GM19438 (cell line): Measurements from ENCODE around the gene HIGD1C.
"Not testable (repeated sequence)": the region's sequence is repeated elsewhere in the genome, so short reads cannot be mapped to it uniquely, and the experiment has no call there.

Source experiments
- ATAC-seq: cut with Tn5 transposase; IDR thresholded peaks from one replicate; pipeline ENCODE4 v1.9.1; 2021; ENCODE audit warnings: low read depth; ENCODE audit not compliant: unreplicated experiment

The HIGD1C gene

DNA sequence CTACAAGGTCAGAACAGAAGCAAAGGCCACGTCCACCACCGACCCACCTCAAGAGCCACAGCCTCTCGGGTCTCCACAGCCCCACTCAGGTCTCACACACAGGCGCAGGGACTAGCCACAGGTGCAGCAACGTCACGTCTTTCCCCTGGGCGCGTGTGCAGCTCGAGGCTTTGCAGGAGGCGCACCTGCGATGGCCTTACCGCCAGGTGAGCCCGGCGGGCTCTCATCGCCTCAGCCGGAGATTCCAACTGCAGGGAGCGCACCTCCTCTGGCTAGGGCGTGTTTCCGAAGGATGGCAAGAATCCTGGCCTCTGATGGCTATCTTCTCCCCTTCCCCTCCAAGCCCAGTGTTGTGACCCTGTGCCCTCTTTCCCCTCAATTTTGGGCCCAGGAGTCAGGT lies at the start of gene HIGD1C:
Gene HIGD1C, plus strand, starts transcription at position 35 of the 400 bp plus-strand sequence. CDS start 1,455 bp downstream, outside the sequence.
- ATAC-seq = no peak

GRCh38 chr12:50908479-50908878 lies 43.9 kb upstream of the HIGD1C start:
- not testable (repeated sequence) for ATAC-seq

GRCh38 chr12:50912361-50912760 lies 40.0 kb upstream of the HIGD1C start:
- not testable (repeated sequence) for ATAC-seq

GRCh38 chr12:50913224-50913623 lies 39.1 kb upstream of the HIGD1C start:
- ATAC-seq = no peak

- ATAC-seq = no peak
These were observed 37.4 kb upstream of the HIGD1C start for GRCh38 chr12:50914872-50915484.

- ATAC-seq = no peak
These were observed 36.1 kb upstream of the HIGD1C start for GRCh38 chr12:50916292-50916691.

DNA sequence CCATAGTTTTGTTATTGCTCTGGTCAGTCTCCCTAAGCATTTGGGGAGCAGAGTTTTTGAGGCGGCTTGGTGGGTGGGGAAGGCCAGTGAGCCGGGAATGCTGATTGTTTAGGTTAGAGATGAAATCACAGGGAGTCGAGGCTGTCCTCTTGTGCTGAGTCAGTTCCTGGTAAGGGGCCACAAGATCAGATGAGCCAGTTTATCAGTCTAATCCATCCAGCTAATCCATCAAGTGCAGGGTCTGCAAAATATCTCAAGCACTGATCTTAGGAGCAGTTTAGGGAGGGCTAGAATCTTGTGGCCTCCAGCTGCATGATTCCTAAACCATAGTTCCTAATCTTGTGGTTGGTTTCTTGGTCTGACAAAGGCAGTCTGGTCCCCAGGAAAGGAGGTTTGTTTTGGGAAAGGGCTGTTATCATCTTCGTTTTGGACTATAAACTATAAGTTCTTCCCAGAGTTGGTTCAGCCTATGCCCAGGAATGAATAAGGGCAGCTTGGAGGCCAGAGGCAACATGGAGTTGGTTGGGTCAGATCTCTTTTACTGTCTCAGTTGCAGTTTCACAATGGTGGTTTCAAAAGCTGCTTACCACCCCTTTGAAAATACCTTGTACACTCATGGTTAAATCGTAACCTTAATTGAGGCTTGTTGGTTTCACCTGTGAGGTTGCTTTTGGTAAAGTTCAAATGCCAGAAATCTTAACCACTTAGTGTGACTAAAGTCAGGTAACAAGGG lies 33.6 kb upstream of the HIGD1C start:
- ATAC-seq = peak; percentile 74

- no peak for ATAC-seq
These were observed 29.5 kb upstream of the HIGD1C start for GRCh38 chr12:50922820-50923219.

- ATAC-seq = no peak
These were observed 28.8 kb upstream of the HIGD1C start for GRCh38 chr12:50923361-50924130.

DNA sequence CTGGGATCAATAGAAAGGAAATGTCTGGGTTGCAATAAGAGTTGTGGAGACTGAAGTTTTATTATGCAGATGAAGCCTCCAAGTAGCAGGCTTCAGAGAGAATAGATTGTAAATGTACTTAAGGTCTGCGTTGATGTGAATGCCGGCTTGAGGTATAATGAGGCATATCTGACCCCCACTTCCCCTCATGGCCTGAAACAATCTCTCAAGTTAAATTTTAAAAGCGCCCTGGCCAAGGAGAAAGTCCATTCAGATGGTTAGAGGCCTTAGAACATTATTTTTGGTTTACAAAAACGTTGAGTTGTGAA lies 28.3 kb upstream of the HIGD1C start:
- no peak for ATAC-seq

- ATAC-seq = peak; percentile 92
These were observed 27.7 kb upstream of the HIGD1C start for GRCh38 chr12:50924439-50925341.

- ATAC-seq = no peak
These were observed 27.0 kb upstream of the HIGD1C start for GRCh38 chr12:50925342-50925651.

DNA sequence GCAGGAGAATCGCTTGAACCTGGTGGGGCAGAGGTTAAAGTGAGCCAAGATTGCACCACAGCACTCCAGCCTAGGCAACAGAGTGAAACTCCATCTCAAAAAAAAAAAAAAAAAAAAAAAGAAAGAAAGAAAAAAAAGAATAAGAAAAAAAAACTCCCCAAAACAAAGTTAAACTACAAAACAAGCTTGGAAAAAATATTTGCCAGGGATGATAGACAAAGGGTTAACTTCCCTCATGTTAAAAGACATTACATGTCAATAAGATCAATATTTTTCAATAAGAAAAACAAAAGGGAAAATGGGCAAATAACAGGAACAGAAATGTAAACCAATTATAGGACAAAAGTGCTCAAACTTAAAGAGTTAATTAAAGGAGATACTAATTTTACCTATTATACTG lies 26.4 kb upstream of the HIGD1C start:
- ATAC-seq = no peak

DNA sequence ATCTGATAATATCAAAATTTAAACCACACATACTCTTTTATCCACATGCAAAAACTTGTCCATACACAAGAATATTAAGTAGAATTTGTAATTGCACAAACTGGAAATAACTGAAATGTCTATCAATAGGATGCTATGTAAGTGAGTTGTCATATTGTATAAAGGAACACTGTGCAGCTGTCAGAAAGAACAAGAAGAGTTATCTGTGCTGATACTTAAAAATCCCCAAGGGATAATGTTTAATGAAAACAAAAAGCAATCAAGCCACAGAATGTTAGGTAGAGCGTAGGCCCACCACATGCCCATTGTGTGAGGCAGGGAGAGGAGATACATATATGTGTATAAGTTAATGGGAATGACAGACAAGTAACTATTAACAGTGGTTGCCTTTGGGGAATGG lies 25.9 kb upstream of the HIGD1C start:
- no peak for ATAC-seq

- not testable (repeated sequence) for ATAC-seq
These were observed 25.4 kb upstream of the HIGD1C start for GRCh38 chr12:50926932-50927331.

DNA sequence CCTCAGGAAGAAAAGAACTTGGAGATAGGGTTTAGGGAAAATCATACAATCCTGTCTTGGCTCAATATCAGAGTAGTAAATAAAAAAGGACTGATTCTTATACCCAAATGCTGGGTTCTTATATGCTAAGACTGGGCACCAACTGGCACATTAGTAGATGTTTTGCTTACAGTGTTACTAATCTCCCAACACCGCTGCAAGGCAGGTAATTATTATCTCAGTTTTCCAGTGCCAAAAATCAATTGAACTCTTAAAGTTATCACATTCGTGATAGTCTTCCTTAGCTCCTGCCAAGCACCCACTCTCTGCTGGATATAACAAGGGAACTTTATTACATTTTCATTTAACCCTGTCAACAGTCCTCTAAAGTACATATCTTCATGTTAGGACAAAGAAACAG lies 25.0 kb upstream of the HIGD1C start:
- ATAC-seq = no peak

DNA sequence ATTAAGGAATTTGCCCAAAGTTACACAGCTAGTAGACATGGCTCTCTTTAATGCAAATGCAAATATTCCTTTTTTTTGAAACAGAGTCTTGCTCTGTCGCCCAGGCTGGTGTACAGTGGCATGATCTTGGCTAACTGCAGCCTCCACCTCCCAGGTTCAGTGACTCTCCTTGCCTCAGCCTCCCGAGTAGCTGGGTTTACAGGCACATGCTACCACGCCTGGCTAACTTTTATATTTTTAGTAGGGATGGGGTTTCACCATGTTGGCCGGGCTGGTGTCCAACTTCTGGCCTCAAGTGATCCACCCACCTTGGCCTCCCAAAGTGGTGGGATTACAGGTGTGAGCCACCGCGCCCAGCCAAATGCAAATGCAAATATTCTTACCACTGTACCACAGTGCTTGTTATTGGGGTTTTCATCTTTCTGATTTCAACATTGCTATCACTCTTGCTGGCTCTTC lies 24.5 kb upstream of the HIGD1C start:
- ATAC-seq = no peak

- no peak for ATAC-seq
These were observed 24.0 kb upstream of the HIGD1C start for GRCh38 chr12:50928392-50928791.

- ATAC-seq = no peak
These were observed 22.5 kb upstream of the HIGD1C start for GRCh38 chr12:50929831-50930230.

DNA sequence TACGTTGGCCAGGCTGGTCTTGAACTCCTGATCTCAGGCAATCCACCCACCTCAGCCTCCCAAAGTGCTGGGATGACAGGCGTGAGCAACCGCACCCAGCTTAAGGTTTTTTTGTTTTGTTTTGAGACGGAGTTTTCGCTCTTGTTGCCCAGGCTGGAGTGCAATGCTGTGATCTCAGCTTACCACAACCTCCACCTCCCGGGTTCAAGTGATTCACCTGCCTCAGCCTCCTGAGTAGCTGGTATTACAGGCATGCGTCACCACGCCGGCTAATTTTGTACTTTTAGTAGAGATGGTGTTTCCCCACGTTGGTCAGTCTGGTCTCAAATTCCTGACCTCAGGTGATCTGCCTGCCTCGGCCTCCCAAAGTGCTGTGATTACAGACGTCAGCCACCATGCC lies 21.9 kb upstream of the HIGD1C start:
- not testable (repeated sequence) for ATAC-seq

DNA sequence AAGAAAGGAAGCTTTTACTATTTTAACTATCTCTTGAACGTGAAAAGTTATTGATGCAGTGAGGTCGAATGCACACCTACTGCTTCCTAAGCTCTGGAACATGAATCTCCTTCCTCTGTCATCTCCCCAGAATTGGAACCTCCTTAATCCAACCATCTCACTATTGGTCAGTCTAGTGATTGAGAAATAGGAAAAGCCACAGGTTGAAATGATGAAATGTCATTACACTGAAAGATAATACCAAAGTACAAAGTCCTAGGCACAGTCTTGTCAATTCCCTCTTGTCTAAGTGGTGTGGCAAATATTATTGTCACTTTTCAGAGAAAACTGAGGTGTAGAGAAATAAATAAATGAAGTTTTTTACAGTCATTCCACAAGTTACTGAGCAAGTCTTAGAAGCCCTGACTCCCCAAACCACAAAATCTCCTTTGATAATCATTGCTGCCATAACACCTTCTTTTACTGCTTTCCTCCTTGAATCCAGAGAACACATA lies 19.5 kb upstream of the HIGD1C start:
- no peak for ATAC-seq
